K562 (cell line): ENCODE measurements around the gene STXBP6. TPM values are rescaled to one million over a fixed set of nuclear protein-coding genes. Genes with fewer than 3 reads are reported as not detected.

Experiments
- CREBBP ChIP-seq: IDR thresholded peaks from one replicate; pipeline ENCODE4 v1.6.1; 2012; ENCODE audit warnings: low read depth, mild to moderate bottlenecking, control low read depth, inconsistent platforms, low read length
- GABPB1 ChIP-seq: sonication (generic); formaldehyde crosslinking; IDR thresholded peaks from 2 replicates; pipeline ENCODE4 v1.8.0; 2022; ENCODE audit warnings: mild to moderate bottlenecking, missing genetic modification reagents
- PHF8 ChIP-seq: fragments of 200-600 bp; sonication (generic); IDR thresholded peaks from 2 replicates; pipeline ENCODE4 v1.6.1; 2012; ENCODE audit warnings: mixed run types, mild to moderate bottlenecking, inconsistent platforms, low read length, moderate library complexity, borderline replicate concordance
- POU5F1 ChIP-seq: fragments of 150-350 bp; IDR thresholded peaks from 2 replicates; pipeline ENCODE4 v1.6.1; 2014; ENCODE audit warnings: borderline replicate concordance, low read length, low read depth, mild to moderate bottlenecking; ENCODE audit not compliant: partially characterized antibody
- RFX1 ChIP-seq: fragments of 450-650 bp; IDR thresholded peaks from 2 replicates; pipeline ENCODE4 v1.6.1; 2016; ENCODE audit warnings: mild to moderate bottlenecking, moderate library complexity
- TAL1 ChIP-seq: fragments of 450-650 bp; IDR thresholded peaks from 2 replicates; pipeline ENCODE4 v1.6.1; 2016; ENCODE audit warnings: mild to moderate bottlenecking
- ZBED1 ChIP-seq: IDR thresholded peaks from 2 replicates; pipeline ENCODE4 v1.6.1; 2014
- ZNF311 ChIP-seq: fragments of 250-450 bp; sonication (Bioruptor Pico); IDR thresholded peaks from 2 replicates; pipeline ENCODE4 v1.4.0; 2020; ENCODE audit warnings: mild to moderate bottlenecking, moderate library complexity
- polyA plus RNA-seq, 8 experiments: library from polyadenylated mRNA; depleted of rRNA in 4 of 8; stranded (reverse) in 5 of 8; unstranded in 3 of 8; fragments of >200 nt; fragmentation: Nextera tagmentation in 2 of 8; fragmentation: Illumina TruSeq in 1 of 8; extraction: Ambion mirVana in 2 of 8; extraction: Trizol in 1 of 8; gene quantifications; 2 replicates each; pipeline versions ENCODE4 v1.2.1 to v1.2.3, GENCODE V29; 2011 to 2014; ENCODE audit warnings: inconsistent platforms in 1 of 8, missing spikeins in 1 of 8
- total RNA-seq, 7 experiments: library from RNA; depleted of rRNA in 6 of 7; stranded (reverse); fragments of >200 nt in 6 of 7; fragmentation: Illumina TruSeq in 2 of 7; extraction: Trizol in 2 of 7; gene quantifications; 2 replicates each; pipeline versions ENCODE4 v1.2.1 to v1.2.3, GENCODE V29; 2011 to 2021; ENCODE audit warnings: low replicate concordance in 1 of 7
- TF ChIP-seq, protein P1 (sequence below): fragments of 450-650 bp; IDR thresholded peaks from 2 replicates; pipeline ENCODE4 v1.6.1; 2016; ENCODE audit warnings: mild to moderate bottlenecking, moderate library complexity

The STXBP6 gene
- total and polyA plus RNA-seq, 9 of the 15 experiments (the other 6 are each of a cell fraction or from before 2014, with no cell fraction given), result 0.27 to 0.89 (median 0.59) TPM

DNA sequence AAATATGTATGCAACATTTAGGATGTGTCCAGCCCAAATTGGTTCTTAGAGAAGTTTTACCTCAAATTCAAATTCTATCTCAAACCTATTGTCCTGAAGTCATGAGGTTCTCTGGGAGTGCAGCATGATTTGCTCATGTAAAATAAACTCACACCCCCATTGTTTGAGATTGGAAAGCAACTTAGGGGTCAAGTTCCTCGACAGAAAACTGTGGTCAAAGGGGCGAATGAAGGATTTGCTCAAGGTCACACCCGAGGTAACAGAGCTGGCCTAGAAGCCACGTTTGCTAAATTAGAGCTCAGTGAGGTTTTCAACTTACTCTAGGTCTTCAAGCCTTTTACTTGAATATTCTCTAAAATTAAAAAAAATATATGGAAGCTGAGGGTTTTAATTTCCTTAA is 218.3 kb downstream of the STXBP6 start (continued):
- TF ChIP-seq, protein P1, sequence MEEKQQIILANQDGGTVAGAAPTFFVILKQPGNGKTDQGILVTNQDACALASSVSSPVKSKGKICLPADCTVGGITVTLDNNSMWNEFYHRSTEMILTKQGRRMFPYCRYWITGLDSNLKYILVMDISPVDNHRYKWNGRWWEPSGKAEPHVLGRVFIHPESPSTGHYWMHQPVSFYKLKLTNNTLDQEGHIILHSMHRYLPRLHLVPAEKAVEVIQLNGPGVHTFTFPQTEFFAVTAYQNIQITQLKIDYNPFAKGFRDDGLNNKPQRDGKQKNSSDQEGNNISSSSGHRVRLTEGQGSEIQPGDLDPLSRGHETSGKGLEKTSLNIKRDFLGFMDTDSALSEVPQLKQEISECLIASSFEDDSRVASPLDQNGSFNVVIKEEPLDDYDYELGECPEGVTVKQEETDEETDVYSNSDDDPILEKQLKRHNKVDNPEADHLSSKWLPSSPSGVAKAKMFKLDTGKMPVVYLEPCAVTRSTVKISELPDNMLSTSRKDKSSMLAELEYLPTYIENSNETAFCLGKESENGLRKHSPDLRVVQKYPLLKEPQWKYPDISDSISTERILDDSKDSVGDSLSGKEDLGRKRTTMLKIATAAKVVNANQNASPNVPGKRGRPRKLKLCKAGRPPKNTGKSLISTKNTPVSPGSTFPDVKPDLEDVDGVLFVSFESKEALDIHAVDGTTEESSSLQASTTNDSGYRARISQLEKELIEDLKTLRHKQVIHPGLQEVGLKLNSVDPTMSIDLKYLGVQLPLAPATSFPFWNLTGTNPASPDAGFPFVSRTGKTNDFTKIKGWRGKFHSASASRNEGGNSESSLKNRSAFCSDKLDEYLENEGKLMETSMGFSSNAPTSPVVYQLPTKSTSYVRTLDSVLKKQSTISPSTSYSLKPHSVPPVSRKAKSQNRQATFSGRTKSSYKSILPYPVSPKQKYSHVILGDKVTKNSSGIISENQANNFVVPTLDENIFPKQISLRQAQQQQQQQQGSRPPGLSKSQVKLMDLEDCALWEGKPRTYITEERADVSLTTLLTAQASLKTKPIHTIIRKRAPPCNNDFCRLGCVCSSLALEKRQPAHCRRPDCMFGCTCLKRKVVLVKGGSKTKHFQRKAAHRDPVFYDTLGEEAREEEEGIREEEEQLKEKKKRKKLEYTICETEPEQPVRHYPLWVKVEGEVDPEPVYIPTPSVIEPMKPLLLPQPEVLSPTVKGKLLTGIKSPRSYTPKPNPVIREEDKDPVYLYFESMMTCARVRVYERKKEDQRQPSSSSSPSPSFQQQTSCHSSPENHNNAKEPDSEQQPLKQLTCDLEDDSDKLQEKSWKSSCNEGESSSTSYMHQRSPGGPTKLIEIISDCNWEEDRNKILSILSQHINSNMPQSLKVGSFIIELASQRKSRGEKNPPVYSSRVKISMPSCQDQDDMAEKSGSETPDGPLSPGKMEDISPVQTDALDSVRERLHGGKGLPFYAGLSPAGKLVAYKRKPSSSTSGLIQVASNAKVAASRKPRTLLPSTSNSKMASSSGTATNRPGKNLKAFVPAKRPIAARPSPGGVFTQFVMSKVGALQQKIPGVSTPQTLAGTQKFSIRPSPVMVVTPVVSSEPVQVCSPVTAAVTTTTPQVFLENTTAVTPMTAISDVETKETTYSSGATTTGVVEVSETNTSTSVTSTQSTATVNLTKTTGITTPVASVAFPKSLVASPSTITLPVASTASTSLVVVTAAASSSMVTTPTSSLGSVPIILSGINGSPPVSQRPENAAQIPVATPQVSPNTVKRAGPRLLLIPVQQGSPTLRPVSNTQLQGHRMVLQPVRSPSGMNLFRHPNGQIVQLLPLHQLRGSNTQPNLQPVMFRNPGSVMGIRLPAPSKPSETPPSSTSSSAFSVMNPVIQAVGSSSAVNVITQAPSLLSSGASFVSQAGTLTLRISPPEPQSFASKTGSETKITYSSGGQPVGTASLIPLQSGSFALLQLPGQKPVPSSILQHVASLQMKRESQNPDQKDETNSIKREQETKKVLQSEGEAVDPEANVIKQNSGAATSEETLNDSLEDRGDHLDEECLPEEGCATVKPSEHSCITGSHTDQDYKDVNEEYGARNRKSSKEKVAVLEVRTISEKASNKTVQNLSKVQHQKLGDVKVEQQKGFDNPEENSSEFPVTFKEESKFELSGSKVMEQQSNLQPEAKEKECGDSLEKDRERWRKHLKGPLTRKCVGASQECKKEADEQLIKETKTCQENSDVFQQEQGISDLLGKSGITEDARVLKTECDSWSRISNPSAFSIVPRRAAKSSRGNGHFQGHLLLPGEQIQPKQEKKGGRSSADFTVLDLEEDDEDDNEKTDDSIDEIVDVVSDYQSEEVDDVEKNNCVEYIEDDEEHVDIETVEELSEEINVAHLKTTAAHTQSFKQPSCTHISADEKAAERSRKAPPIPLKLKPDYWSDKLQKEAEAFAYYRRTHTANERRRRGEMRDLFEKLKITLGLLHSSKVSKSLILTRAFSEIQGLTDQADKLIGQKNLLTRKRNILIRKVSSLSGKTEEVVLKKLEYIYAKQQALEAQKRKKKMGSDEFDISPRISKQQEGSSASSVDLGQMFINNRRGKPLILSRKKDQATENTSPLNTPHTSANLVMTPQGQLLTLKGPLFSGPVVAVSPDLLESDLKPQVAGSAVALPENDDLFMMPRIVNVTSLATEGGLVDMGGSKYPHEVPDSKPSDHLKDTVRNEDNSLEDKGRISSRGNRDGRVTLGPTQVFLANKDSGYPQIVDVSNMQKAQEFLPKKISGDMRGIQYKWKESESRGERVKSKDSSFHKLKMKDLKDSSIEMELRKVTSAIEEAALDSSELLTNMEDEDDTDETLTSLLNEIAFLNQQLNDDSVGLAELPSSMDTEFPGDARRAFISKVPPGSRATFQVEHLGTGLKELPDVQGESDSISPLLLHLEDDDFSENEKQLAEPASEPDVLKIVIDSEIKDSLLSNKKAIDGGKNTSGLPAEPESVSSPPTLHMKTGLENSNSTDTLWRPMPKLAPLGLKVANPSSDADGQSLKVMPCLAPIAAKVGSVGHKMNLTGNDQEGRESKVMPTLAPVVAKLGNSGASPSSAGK, result no peak
- no peak for TF ChIP-seq TAL1
- no peak for TF ChIP-seq RFX1
- no peak for TF ChIP-seq CREBBP
- no peak for TF ChIP-seq PHF8
- TF ChIP-seq POU5F1, result no peak
- no peak for TF ChIP-seq ZBED1
- TF ChIP-seq GABPB1 (CRISPR knock-in tag), result no peak
- TF ChIP-seq ZNF311 (CRISPR knock-in tag), result no peak
